Gastroesophageal sphincter (tissue), 2 donors: ENCODE data around the gene MYOM1.

ENCODE experiments used
- EP300 ChIP-seq: sonication (generic); formaldehyde crosslinking; IDR thresholded peaks from one replicate; pipeline ENCODE4 v1.6.1; 2017; ENCODE audit warnings: antibody characterized with exemption, mild to moderate bottlenecking
- POLR2AphosphoS5 ChIP-seq: sonication (generic); formaldehyde crosslinking; IDR thresholded peaks from one replicate; pipeline ENCODE4 v1.6.1; 2017; ENCODE audit warnings: antibody characterized with exemption

DNA sequence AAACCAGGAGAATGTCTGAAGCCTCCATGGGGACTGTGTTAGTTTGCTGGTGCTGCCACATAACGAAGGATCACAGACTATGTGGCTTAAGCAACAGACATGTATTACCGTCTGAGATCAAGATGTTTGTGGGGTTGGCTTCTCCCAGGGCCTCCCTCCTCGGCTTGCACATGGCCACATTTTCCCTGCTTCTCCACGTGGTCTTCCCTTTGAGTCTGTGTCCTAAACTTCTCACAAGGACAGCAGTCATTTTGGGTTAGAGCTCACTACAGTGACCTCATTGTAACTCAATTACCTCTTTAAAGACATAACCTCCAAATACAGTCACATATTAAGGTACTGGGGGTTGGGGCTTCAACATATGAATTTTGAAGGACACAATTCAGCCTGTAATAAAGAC, 162.2 kb downstream of the MYOM1 start:
- TF ChIP-seq POLR2AphosphoS5: no peak
- TF ChIP-seq EP300: no peak
